Measurements from ENCODE around the gene SLC4A9.

SLC4A9 gene

GRCh38 chr5:140329739-140330481 is 30.1 kb upstream of the SLC4A9 start:
- no peak for DNase-seq

GRCh38 chr5:140331638-140332037 is 28.4 kb upstream of the SLC4A9 start:
- DNase-seq = no peak
- TF ChIP-seq CTCF (IDR thresholded peaks at IDR 0.05; ENCODE audit: low read depth, low read length, missing control alignments) = no peak
- in situ Hi-C loops (cut with HindIII; ENCODE audit: low pct_ligation_motif_present, low sequenced_read_pairs) = no loop called here
- peaks cover 40% of the 10 kb centered on the region for H3K36me3 ChIP-seq (replicated peaks)
- H3K27ac ChIP-seq = no peak overlapping the region
- H3K4me3 ChIP-seq (ENCODE audit: low read depth, low read length) = no peak overlapping the region
- no peaks in the 10 kb centered on the region for H3K27me3 ChIP-seq (replicated peaks)

More at GRCh38 chr5:140329739-140330481, 30.1 kb upstream of the SLC4A9 start:
- H3K36me3 ChIP-seq (replicated peaks) = peaks cover 26% of the 10 kb centered on the region
- no peak overlapping the region for H3K4me3 ChIP-seq (ENCODE audit: low read depth, low read length)
- no peaks in the 10 kb centered on the region for H3K27me3 ChIP-seq (replicated peaks)
- no peak overlapping the region for H3K27ac ChIP-seq
- no peak for TF ChIP-seq CTCF (IDR thresholded peaks at IDR 0.05; ENCODE audit: low read depth, low read length, missing control alignments)
- in situ Hi-C loops (cut with HindIII; ENCODE audit: low pct_ligation_motif_present, low sequenced_read_pairs) = no loop called here

- H3K4me3 ChIP-seq (ENCODE audit: low read depth, low read length) = no peak overlapping the region
- H3K27me3 ChIP-seq (replicated peaks) = no peaks in the 10 kb centered on the region
- no peak overlapping the region for H3K27ac ChIP-seq
- no peak for TF ChIP-seq CTCF (IDR thresholded peaks at IDR 0.05; ENCODE audit: low read depth, low read length, missing control alignments)
- in situ Hi-C loops (cut with HindIII; ENCODE audit: low pct_ligation_motif_present, low sequenced_read_pairs) = no loop called here
- H3K36me3 ChIP-seq (replicated peaks) = peaks cover 72% of the 10 kb centered on the region
- DNase-seq = no peak
Measured at GRCh38 chr5:140336388-140336787, 23.6 kb upstream of the SLC4A9 start.

GRCh38 chr5:140337880-140338279 is 22.1 kb upstream of the SLC4A9 start:
- DNase-seq = no peak
- no peak overlapping the region for H3K4me3 ChIP-seq (ENCODE audit: low read depth, low read length)
- peaks cover 79% of the 10 kb centered on the region for H3K36me3 ChIP-seq (replicated peaks)
- no peaks in the 10 kb centered on the region for H3K27me3 ChIP-seq (replicated peaks)
- no peak for TF ChIP-seq CTCF (IDR thresholded peaks at IDR 0.05; ENCODE audit: low read depth, low read length, missing control alignments)
- in situ Hi-C loops (cut with HindIII; ENCODE audit: low pct_ligation_motif_present, low sequenced_read_pairs) = no loop called here
- H3K27ac ChIP-seq = no peak overlapping the region

- no peak for DNase-seq
- Histone ChIP-seq H3K27me3 (replicated peaks) (no peaks in the 10 kb centered on the region), H3K36me3 (replicated peaks) (peaks cover 78% of the 10 kb centered on the region), H3K4me3 (ENCODE audit: low read depth, low read length) (no peak overlapping the region), H3K27ac (no peak overlapping the region)
- in situ Hi-C loops (cut with HindIII; ENCODE audit: low pct_ligation_motif_present, low sequenced_read_pairs) = no loop called here
- TF ChIP-seq CTCF (IDR thresholded peaks at IDR 0.05; ENCODE audit: low read depth, low read length, missing control alignments) = no peak
Measured at GRCh38 chr5:140338336-140338735, 21.7 kb upstream of the SLC4A9 start.

- no peak for TF ChIP-seq CTCF (IDR thresholded peaks at IDR 0.05; ENCODE audit: low read depth, low read length, missing control alignments)
- Histone ChIP-seq H3K36me3 (replicated peaks) (peaks cover 78% of the 10 kb centered on the region), H3K27me3 (replicated peaks) (no peaks in the 10 kb centered on the region), H3K4me3 (ENCODE audit: low read depth, low read length) (no peak overlapping the region), H3K27ac (no peak overlapping the region)
- in situ Hi-C loops (cut with HindIII; ENCODE audit: low pct_ligation_motif_present, low sequenced_read_pairs) = no loop called here
- no peak for DNase-seq
Measured at GRCh38 chr5:140338908-140339307, 21.1 kb upstream of the SLC4A9 start.
